ENCODE measurements around the gene EFNA1. TPM values are rescaled to one million over a fixed set of nuclear protein-coding genes. Genes with fewer than 3 reads are reported as not detected.

EFNA1 gene
- total and polyA plus RNA-seq, 2 of the 8 experiments (the other 6 are each of a cell fraction or from before 2014, with no cell fraction given), result 4.9 to 14.6 TPM

DNA sequence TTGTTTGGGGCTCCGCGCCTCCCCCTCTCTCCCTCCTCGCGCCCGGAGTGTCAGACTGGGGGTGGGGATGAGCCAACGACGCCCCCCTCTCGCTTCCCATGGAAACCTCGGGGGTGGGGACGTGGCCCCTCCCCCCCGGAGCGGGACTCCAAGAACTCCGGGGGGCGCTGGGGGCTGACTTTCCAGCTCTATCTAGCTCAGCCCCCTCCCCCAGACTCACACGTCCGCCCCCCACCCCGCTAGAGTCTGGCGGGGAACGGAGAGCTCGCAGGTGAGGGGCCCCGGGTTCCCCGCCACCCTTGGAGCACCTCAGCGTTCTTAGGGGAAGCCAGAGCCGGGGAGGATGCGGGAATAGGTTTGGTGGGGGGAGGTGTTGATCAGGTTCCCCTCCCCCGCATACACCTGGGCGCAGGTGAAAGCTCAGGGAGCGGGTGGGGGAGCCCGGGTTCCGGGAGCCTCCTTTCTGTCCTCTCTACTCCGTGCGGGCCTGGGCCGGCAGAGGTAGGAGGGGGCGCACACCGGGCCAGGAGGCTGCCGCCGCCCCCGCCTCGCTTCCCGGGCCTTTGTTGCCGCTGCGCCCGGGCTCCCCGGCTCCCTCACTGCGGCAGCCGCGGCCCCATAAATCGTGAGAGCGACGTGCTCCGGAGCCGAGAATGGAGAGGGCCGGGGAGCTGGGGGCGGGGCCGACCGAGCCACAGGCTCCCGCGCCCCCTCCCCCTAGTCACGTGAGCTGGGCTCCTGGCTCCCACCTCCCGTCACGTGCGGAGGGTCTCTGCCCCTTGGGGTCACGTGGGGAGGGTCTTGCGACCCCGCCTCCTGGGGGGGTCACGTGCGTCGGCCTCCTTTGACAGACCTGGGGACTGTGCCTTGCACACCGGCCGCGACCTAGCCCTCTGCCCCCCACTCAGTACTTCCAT lies 47.1 kb upstream of the EFNA1 start (continued):
- TF ChIP-seq, protein P1, sequence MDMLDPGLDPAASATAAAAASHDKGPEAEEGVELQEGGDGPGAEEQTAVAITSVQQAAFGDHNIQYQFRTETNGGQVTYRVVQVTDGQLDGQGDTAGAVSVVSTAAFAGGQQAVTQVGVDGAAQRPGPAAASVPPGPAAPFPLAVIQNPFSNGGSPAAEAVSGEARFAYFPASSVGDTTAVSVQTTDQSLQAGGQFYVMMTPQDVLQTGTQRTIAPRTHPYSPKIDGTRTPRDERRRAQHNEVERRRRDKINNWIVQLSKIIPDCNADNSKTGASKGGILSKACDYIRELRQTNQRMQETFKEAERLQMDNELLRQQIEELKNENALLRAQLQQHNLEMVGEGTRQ (IDR thresholded peaks at IDR 0.05; ENCODE audit: low read length), result peak; percentile 100
- TF ChIP-seq CEBPB (IDR thresholded peaks at IDR 0.05; ENCODE audit: low read depth, low read length) (no peak), SP4 (IDR thresholded peaks at IDR 0.05; ENCODE audit: low read length) (peak; percentile 97), KDM1A (IDR thresholded peaks at IDR 0.05; ENCODE audit: borderline replicate concordance, low read length) (no peak; the same call in 1 of the 2 replicates), RAD21 (IDR thresholded peaks at IDR 0.05 in 1 of 2, conservative IDR thresholded peaks at IDR 0.05 in 1 of 2; ENCODE audit: low read depth in 2 of 2, low read length in 2 of 2) (no peak), RBBP5 (IDR thresholded peaks at IDR 0.05; ENCODE audit: borderline replicate concordance, low read depth, low read length) (peak; percentile 41; the same call in 1 of the 2 replicates), RXRA (IDR thresholded peaks at IDR 0.05; ENCODE audit: insufficient read depth, low read depth, low read length) (no peak), YY1 (IDR thresholded peaks at IDR 0.05; ENCODE audit: low read depth, low read length) (no peak), PHF8 (conservative IDR thresholded peaks at IDR 0.05; ENCODE audit: low read depth, low read length) (no peak; the same call in 1 of the 2 replicates), CHD1 (IDR thresholded peaks at IDR 0.05; ENCODE audit: low read depth, low read length) (no peak), JUND (IDR thresholded peaks at IDR 0.05; ENCODE audit: low read length) (no peak), CTBP2 (IDR thresholded peaks at IDR 0.05; ENCODE audit: borderline replicate concordance, insufficient read depth, insufficient read length, low read length) (no peak), JUN (IDR thresholded peaks at IDR 0.05; ENCODE audit: low read depth, low read length) (no peak), EP300 (IDR thresholded peaks at IDR 0.05; ENCODE audit: borderline replicate concordance in 1 of 2, low read depth in 2 of 2, low read length in 2 of 2) (0 out of 3 replicates have a peak, but pooled peaks of 1 of the 2 experiments have one; percentile 42), TCF12 (IDR thresholded peaks at IDR 0.05; ENCODE audit: low read depth, low read length) (peak; percentile 49; the same call in 1 of the 2 replicates), EGR1 (IDR thresholded peaks at IDR 0.05; ENCODE audit: borderline replicate concordance, low read depth, low read length) (no peak)
- TF ChIP-seq, protein P2, sequence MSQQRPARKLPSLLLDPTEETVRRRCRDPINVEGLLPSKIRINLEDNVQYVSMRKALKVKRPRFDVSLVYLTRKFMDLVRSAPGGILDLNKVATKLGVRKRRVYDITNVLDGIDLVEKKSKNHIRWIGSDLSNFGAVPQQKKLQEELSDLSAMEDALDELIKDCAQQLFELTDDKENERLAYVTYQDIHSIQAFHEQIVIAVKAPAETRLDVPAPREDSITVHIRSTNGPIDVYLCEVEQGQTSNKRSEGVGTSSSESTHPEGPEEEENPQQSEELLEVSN (IDR thresholded peaks at IDR 0.05), result peak; percentile 90
- TF ChIP-seq, protein P3, sequence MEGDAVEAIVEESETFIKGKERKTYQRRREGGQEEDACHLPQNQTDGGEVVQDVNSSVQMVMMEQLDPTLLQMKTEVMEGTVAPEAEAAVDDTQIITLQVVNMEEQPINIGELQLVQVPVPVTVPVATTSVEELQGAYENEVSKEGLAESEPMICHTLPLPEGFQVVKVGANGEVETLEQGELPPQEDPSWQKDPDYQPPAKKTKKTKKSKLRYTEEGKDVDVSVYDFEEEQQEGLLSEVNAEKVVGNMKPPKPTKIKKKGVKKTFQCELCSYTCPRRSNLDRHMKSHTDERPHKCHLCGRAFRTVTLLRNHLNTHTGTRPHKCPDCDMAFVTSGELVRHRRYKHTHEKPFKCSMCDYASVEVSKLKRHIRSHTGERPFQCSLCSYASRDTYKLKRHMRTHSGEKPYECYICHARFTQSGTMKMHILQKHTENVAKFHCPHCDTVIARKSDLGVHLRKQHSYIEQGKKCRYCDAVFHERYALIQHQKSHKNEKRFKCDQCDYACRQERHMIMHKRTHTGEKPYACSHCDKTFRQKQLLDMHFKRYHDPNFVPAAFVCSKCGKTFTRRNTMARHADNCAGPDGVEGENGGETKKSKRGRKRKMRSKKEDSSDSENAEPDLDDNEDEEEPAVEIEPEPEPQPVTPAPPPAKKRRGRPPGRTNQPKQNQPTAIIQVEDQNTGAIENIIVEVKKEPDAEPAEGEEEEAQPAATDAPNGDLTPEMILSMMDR (IDR thresholded peaks at IDR 0.05; ENCODE audit: control extremely low read depth in 1 of 3, insufficient read depth in 1 of 3, low read depth in 1 of 3, low read length in 3 of 3), result no peak

Data from H1 (cell line).